Globus pallidus (tissue), 1 donor: ENCODE results near the gene SFSWAP.
"Not testable (repeated sequence)": the region's sequence is repeated elsewhere in the genome, so short reads cannot be mapped to it uniquely, and the experiment has no call there.

Source experiments
- DNase-seq: peaks from one replicate; pipeline ENCODE4 v3.0.0-alpha.2; 2015; ENCODE audit warnings: low spot score

Gene SFSWAP

DNA sequence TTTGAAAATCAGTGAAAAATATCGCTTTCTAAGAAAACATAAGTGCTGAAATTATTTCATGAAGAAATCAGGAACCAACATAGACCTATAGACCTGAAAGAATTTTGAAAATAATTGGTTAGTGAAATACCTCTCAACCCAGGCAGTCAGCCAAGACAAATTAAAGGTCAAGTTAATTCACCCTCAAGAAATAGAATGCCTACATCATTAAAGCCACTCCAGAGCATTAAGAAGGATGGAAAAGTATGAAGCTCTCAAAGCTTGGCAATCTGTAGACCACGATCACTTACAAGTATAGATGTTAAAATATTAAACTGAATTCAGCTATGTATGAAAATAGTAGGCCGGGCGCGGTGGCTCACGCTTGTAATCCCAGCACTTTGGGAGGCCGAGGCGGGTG, 48.3 kb downstream of the SFSWAP start:
- no peak for DNase-seq

DNA sequence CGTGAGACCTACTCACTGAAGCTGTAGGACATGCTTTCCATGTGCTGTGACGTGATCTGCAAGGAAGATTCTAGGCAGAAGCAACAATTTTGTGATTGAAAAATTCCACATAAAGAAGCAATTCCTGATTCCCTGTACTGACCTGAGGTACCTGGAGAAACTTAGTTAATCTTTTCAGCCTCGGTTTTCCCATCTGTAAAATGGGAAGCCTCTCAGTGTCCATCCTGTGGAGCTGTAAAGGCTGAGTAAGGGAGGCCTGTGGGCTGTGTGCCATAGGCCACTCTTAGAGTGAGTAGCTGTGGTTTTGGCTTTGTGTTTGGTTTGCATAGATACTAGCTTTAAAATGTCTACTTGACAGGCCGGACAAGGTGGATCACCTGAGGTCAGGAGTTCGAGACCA, 50.7 kb downstream of the SFSWAP start:
- DNase-seq, result no peak

DNA sequence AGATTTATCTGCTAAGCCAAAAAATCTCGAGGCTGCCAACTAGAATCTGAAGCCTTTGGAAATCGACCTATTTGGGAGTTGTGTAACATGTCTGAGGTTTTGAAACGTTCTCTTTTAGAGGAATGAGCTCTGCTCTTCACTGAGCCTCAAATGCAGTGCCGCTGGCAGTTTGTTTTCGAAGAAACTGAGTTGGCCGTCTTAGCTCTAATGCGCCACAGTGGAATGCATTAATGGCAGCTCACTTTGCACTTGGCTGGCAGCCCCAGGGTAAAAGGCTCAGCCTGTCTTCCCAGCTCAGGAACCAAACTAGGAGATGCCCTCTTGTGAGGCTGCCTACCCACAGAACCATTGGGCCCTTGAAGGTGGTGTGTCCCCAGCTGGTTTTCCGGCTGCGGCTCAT, 53.8 kb downstream of the SFSWAP start:
- DNase-seq, result peak; percentile 18

DNA sequence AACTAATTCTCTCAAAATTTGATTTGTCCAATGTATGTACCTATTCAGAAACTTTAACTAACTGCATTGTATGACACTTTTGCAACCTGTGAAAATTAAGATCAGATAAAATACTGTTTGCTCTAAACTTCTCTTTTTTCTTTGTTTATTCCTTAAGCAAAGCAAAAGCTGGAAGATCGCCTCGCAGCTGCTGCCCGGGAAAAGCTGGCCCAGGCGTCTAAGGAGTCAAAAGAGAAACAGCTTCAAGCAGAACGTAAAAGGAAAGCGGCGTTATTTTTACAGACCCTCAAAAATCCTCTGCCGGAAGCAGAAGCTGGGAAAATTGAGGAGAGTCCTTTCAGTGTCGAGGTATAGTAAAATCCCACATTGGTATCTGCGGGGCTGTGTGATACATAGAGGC, 55.1 kb downstream of the SFSWAP start:
- peak; percentile 19 for DNase-seq

DNA sequence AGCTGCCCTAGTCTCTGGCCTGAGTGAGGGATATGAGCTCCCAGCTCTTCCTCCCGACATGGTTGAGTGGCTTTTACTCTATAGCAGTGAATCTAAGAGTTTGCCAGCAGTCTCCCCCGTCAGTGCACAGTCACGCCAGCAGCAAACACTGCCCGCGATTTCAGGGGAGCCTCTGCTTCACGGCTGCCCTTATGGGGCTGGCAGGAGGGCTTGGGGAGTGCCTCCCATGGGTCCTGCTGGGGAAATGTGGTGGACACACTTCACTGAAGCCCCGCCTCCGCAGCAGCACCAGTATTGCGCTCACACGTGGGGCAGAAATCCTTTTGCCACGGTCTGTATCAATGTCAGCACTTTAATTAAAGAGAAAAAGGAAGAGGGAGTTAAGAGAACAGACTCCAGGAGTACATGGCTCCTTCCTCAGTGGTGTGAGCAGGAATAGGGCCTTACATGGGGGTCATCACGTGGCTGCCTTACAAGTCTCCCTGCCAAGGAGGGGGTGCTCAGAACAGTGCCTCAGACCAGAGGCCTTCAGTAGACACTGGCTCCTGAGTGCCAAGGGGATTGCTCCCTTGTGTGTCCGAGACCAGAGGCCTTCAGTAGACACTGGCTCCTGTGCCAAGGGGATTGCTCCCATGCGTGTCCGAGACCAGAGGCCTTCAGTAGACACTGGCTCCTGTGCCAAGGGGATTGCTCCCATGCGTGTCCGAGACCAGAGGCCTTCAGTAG, 55.7 kb downstream of the SFSWAP start:
- no peak for DNase-seq

DNA sequence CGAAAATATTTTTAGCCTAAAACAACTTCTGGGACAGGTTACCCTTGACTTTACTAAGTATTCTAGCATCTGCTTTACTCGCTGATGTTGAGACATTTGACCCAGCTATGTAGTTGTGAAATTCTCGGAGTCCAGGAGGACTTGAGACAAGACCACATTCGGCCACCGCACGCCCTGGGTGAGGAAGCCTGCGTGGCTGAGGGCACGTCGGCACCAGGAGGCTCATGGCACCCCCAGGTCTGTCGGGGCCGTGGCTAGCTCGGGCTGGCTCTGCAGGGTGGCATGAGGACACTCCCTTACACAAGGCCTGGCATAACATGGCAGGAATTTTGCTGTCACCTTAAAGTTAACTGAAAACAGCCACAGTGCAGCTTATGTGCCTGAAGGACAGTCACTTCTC, 59.2 kb downstream of the SFSWAP start:
- DNase-seq, result no peak

DNA sequence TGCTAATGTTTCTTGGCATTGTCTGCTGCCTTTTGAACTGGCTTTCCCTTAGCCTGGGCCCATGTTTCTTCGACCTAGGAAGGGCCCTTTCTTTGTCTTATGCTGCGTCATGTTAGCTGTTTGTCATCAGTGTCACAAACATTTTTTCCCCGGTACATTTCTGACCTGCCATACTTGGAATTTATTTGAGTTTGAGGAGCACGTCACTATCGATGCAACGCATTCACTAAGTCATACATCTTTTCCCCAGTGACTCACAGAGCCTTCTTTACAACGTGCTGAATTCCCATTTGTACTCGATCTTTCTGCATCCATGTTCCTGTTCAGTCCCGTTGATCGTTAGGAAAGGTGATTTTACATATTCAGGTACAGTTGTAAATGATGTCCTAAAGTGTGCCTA, 61.1 kb downstream of the SFSWAP start:
- DNase-seq, result no peak

DNA sequence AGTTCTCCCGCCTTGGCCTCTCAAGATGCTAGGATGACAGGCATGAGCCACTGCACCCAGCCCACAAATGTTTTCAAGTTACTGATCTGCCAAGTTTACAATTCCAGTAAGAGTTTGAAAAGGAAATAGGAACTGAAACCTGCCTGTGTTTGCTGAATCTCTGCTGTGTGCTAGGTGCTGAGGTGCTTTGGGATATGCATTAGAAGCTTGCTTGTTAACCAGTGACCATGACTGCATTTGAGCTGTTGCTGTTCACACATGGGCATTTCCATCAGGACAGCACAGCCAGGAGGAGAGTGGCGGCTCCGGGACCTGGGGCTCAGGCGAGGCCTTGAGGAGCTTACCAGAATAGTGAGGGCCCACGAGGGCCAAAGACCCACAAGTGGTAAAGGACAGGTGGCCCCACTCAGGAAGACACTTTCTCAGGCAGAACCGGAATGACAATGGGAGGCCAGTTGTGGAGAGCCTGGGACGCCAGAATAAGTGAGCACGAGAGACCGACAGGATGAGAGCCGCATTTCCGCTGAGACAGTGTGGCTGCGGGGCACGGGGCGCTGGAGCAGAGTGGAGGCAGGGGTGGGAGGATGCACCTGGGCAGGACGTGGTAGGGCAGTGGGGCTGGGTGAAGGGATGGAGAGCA, 62.8 kb downstream of the SFSWAP start:
- DNase-seq, result no peak

DNA sequence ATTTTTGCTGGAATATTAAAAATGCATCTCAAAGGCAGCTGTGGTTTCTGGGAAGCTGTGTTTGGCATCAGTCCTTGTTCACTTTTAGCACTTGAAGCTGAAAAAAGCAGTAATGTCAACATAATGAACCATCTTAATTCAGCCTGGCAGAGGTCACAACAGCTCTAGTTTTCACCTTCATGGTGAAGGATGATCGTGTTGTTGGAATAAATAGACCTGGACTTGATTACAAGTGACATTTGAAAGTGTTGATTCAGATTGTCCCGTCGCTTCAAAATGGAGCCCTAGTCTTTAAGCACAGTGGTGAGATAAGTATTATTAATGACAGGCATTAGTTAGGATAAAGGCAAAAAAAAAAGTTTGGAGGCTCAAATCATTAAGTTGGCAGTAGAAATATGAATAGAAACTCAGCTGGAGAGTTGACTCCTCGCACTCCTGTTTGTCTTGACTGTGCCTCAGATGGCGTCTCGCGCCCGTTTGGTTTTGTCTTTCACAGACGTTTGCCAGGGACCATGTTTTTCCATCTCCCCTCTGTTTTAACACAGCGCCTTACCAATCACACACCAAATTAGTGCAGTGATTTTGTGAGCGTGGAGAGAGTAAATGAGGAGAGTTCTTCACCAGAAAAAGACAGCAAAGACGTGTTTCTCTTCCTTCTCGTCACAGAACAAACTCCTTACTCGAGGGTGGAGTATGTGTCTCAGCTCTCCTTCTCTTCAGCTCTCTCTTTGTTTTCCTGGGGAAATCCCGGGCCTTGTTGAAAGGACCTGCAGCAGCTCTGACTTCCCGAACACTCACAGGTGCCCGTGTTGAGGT, 63.9 kb downstream of the SFSWAP start:
- DNase-seq, result no peak

DNA sequence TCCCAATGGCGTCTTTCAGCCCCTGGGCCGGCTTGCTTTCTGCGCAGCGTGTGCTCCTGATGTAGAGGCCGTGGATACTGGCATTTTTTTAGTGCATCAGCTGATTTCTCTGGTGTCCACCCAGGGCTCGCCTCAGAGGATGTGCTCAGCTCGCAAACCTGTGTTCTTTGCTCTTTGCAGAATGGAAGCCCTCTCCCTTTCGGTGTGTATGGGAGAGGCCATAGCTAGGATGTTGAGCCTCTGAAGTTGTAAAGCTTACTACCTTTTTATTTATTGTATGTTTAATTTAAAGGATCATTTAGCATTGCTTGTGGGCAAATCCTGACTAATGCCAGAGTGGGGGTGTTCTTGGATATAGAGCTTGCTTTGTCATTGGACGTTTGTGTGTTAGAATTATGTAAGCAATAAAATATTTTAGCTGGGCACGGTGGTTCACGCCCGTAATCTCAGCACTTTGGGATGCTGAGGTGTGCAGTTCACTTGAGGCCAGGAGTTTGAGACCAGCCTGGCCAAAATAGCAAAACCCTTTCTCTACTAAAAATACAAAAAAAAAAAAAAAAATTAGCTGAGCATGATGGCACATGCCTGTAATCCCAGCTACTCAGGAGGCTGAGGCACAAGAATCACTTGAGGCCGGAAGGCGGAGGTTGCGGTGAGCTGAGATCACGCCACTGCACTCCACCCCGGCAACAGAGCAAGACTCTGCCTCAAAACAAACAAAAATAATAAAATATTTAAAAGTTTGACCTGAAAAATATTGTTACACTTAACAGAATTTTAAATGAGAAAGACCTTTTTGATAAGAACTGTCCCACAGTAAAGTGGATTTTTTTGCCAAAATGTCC, 64.7 kb downstream of the SFSWAP start:
- DNase-seq, result no peak

DNA sequence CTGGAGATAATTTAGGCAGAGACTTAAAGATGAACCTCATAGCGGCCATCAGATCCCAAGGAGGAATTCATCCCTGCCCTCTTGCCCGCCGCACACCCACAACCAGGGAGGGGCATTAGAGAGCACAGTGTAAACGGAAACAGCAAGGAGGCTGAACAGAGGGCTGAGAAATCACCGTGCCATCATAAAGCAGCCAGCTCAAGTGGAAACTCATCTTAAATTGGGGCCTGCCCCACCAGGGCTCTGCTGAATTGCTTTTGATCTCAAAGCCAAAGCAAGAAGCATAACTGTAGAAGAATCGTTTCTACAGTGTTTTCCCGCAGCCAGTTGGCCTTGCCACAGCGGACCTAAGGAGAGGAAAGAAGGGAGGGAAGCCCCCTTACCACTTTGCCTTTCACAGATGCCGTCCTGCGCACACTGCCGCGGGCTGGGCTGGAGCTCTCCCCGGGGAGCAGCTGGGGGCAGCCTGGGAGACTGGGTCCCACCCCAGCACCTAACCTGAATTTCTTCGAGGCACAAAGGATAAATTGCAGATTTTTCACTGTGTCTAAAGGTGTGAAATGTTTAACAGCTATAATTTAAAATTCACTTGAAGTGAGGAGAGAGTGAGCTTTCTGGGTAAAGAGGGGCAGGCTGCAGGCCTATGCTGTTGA, 65.5 kb downstream of the SFSWAP start:
- no peak for DNase-seq

DNA sequence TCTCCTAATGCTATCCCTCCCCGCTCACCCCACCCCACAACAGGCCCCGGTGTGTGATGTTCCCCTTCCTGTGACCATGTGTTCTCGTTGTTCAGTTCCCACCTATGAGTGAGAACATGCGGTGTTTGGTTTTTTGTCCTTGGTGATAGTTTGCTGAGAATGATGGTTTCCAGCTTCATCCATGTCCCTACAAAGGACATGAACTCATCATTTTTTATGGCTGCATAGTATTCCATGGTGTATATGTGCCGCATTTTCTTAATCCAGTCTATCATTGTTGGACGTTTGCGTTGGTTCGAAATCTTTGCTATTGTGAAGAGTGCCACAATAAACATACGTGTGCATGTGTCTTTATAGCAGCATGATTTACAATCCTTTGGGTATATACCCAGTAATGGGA, 66.4 kb downstream of the SFSWAP start:
- not testable (repeated sequence) for DNase-seq

DNA sequence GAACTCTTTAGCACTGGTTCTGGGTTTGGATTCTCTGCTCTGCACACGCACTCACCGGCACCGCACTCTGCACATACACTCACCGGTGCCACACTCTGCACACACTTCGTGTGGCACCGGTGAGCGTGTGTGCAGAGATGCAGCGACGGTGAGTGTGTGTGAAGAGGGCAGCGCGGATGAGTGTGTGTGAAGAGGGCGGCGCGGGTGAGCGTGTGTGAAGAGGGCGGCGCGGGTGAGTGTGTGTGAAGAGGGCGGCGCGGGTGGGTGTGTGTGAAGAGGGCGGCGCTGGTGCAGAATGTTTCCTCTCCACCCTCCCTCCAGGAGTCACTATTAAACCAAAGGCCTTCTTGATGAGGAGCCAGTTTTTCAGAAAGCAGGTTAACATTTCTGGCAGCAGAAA, 68.1 kb downstream of the SFSWAP start:
- DNase-seq, result no peak

DNA sequence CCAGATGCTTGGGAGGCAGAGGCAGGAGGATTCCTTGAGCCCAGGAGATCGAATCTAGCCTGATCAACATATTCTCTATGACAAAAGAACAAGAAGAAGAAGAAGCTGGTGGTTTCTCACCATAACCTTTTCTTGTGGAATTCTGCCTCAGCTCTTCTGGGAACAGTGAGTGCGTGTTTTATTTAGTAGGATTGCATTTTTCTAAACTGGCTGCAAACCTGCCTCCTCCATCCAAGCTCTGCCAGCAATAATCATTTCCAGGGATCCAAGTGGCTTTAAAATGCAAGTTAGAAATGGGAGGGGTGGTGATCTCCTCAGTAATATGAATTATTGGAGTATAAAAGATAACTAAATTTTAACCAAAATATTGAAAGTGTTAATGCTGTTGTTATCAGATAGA, 71.2 kb downstream of the SFSWAP start:
- DNase-seq, result no peak

DNA sequence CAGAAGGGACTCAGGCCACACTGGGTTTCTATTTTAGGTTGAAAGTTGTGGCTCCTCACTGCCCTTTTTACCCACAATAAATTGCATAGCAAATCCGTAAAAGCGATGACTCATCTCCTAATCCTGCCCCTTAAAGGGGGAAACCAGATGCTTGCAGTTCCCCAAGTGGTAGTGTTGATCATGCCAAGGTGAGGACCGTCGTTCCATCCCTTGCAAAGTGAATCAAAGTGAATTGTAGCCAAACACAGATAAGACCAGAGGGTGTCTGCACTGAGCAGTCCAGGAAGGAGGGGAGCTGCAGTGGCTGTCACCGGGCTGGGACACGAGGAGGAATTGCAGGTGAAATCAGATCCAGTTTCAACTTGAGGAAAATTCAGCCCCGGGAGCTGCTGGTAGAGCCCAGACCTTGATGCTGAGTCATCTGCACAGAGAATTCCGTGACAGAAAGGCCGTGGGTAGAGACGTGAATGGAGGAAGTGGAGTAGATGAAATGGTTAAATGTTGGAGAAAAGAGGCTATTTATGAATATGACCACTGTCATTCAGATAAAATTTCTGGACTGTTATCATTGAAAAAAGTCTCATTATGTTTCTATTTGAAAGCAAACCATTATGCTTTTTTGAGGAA, 73.1 kb downstream of the SFSWAP start:
- DNase-seq, result no peak

DNA sequence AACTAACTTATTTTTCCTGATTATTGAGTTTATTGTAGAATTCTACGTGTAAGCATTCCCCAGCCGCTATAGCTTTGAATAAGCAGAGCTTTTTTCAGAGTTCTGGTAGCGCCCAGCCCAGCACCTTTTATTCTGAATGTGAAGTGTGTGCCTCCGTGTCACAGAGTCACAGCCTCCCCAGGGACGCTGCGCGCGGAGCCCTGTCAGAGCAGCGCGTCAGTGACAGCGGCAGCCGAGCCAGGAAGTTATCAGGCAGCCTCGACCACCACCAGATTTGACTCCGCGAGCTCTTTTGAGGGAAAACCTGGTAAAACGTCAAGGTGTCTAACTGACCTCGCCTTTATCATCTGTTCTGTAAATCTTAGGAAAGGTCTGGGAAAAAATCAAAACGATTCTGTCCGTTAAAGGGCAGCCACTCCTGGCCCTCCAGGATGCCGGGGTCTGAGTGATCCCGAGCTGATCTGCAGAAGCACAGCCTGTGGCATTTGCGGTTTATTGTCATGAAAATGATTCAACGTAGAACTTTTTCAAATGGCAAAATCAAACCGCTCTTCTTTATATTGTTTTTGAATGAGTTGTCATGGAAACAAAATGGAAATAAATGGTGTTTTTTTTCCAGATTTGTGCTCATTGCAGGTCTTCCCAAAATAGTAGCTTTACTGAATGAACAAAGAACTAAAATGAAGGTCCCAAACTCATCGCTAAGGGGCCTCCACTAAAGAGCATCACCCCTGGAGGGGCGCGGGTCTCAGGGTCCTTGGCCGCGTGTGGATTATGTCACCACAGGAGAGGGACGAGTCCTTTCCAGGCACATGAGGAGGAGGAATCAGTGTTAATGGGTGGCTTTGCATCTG, 74.2 kb downstream of the SFSWAP start:
- DNase-seq, result no peak

DNA sequence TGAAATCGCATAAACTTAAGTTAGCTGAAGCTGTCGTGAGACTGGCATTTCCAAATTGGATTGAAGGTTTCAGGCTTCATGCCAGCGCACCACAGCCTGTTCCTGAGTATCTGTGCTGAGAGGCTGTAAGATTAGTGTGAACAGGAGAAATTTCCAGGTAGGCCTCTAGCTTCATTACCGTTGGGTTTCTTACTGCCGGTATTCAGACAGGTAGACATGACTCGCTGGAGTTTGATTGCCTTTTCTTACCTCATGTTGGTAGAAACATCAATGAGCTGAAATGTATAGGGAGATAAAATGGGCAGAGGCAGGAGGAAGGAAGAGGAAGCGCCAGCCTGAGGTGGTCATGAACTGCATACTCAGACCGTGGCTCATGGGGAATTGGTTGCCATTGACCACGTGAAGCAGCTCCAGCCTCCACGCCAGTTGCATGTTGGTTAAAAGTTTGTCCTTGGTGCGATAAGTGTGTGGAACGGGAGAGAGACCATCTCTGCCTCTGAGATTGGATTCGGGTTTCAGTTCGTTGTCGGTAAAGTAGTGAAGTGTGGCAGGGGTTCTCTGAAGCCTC, 75.0 kb downstream of the SFSWAP start:
- no peak for DNase-seq

DNA sequence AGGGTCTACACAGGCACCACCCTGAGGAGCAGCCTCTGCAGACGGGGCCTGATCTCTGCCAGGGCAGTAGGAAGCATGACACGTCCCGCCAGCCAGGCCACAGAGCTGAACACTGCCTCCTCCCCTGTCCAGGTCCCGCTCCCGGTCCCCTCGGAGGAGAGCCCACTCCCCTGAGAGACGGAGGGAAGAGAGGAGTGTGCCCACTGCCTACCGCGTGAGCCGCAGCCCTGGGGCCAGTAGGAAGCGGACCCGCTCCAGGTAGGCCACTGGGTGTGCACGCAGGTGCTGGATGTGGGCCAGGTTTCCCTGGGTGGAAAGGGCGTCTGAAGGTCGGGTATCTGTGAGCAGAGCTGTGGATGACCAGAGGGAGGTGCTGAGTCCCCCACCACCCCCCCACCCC, 75.4 kb downstream of the SFSWAP start:
- DNase-seq, result no peak

DNA sequence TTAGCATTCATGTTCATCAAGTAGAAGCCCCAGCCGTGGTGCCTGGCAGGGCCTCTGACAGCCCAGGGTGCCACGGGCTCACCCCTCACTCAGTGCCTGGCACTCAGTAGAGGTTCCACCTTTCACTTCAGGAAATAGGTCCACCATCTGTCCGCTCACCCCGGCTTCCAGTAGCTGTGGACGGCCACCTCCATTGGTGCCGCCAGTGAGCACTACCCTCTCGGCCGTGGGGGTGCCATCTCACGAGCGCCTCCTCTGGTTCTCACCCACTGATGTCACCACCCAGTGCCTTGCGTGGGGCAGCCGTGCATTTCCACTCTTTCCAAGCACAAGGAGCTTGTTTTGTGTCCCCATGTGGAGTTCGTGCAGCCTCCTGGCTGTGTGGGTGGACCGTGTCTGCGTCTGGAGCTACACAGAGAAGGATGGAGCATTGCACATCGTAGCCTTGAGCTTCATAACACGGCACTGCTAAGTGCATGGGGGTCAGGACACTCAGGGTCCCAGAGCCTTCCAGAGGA, 76.3 kb downstream of the SFSWAP start:
- no peak for DNase-seq

DNA sequence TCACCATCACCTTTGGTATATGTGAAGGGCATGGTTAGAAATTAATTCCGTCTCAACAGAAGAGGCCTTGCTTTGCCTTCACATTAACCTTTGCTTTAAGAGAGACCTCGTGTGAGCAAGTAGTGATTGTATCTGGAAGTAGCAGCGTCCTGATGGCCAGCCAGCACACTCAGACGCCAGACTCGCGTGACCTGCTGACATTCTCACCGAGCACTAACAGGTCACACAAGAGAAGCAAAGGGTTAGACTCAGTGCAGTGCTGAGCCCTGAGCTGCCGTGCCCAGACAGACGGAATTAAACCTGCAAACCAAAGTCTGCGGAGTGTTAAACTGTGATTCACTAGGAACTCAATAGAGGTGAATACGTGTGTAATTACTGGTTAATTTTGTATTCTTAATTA, 77.2 kb downstream of the SFSWAP start:
- DNase-seq, result no peak
